CD1c-positive myeloid dendritic cell (primary cell): ENCODE results near the gene MFAP5.
"Not testable (repeated sequence)": the region's sequence is repeated elsewhere in the genome, so short reads cannot be mapped to it uniquely, and the experiment has no call there.

ENCODE experiments used
- DNase-seq: peaks from one replicate; pipeline ENCODE4 v3.0.0-alpha.2; 2016; ENCODE audit errors: extremely low spot score

The MFAP5 gene

GRCh38 chr12:8629486-8630033, 33.1 kb downstream of the MFAP5 start:
- DNase-seq, result peak; percentile 74

- DNase-seq, result no peak
These were observed 33.9 kb downstream of the MFAP5 start for GRCh38 chr12:8628731-8629130.

GRCh38 chr12:8624750-8625149, 37.9 kb downstream of the MFAP5 start:
- DNase-seq, result not testable (repeated sequence)

GRCh38 chr12:8622646-8623045, 40.0 kb downstream of the MFAP5 start:
- no peak for DNase-seq

- no peak for DNase-seq
These were observed 47.4 kb downstream of the MFAP5 start for GRCh38 chr12:8615206-8615605.

- DNase-seq, result not testable (repeated sequence)
These were observed 48.7 kb downstream of the MFAP5 start for GRCh38 chr12:8613881-8614280.

- no peak for DNase-seq
These were observed 50.0 kb downstream of the MFAP5 start, which contains the start of gene AICDA for GRCh38 chr12:8612629-8613028. TSS of gene AICDA (minus strand) at chr12:8612859. CDS start at chr12:8612767, 92 bp downstream.

- DNase-seq, result peak; percentile 51
These were observed 53.5 kb downstream of the MFAP5 start for GRCh38 chr12:8609061-8609570.

GRCh38 chr12:8606890-8607289, 55.7 kb downstream of the MFAP5 start:
- DNase-seq, result peak; percentile 15

GRCh38 chr12:8605057-8605456, 57.6 kb downstream of the MFAP5 start:
- no peak for DNase-seq

GRCh38 chr12:8603856-8604255, 58.8 kb downstream of the MFAP5 start:
- DNase-seq, result peak; percentile 28

- DNase-seq, result peak; percentile 35
These were observed 59.3 kb downstream of the MFAP5 start for GRCh38 chr12:8603286-8603685.

GRCh38 chr12:8596561-8596960, 66.1 kb downstream of the MFAP5 start:
- DNase-seq, result no peak
